ENCODE measurements around the gene FAM81A. TPM values are rescaled to one million over a fixed set of nuclear protein-coding genes. Genes with fewer than 3 reads are reported as not detected.

Gene FAM81A
- total and polyA plus RNA-seq, 9 of the 15 experiments (the other 6 are each of a cell fraction or from before 2014, with no cell fraction given), result not detected

- ATAC-seq, result peak; percentile 94
- Histone ChIP-seq H4K20me1 (replicated peaks; ENCODE audit: control insufficient read depth, insufficient read depth, low read length) (0 out of 2 replicates have a peak, but pooled peaks cover 4% of the 10 kb centered on the region), H3K4me3 (no peak overlapping the region), H3K9ac (ENCODE audit: insufficient read depth in 1 of 2, low read depth in 2 of 2, low read length in 2 of 2) (no peak overlapping the region), H2AFZ (ENCODE audit: low read depth, low read length) (peak overlapping the region; percentile 25; the same call in 1 of the 2 replicates), H3K79me2 (ENCODE audit: control insufficient read depth, insufficient read depth, low read length) (no peaks in the 10 kb centered on the region), H3K4me2 (ENCODE audit: insufficient read depth, low read length) (no peak overlapping the region), H3K4me1 (replicated peaks in 1 of 2; ENCODE audit: control insufficient read depth in 2 of 2, insufficient read depth in 2 of 2, low read length in 2 of 2) (no peaks in the 10 kb centered on the region), H3K27me3 (ENCODE audit: control insufficient read depth in 2 of 2, insufficient read depth in 2 of 2, low read length in 2 of 2) (peaks cover 9 to 18% of the 10 kb centered on the region in 2 experiments; a peak in 4 of 5 replicates), H3K9me3 (replicated peaks; ENCODE audit: control insufficient read depth, insufficient read depth, low read depth, low read length) (no peaks in the 10 kb centered on the region), H3K27ac (ENCODE audit: extremely low read depth, low read depth, low read length) (no peak overlapping the region), H3K36me3 (ENCODE audit: control insufficient read depth, insufficient read depth, low read length) (no peaks in the 10 kb centered on the region), H3K9me1 (ENCODE audit: control insufficient read depth, insufficient read depth, low read length) (no peaks in the 10 kb centered on the region)
- no TSS peak for BruUV-seq (replicated peaks)
- in situ Hi-C loops (cut with MboI), result no loop called here
- peak; percentile 63 to 80 (median 71) for DNase-seq (ENCODE audit: extremely low read depth in 1 of 4, low spot score in 3 of 4)
- peak; percentile 88 for FAIRE-seq
- intact Hi-C loops (cut with micrococcal nuclease), result loop anchor here (2.0 kb wide), 1 partner anchor 548 kb away; no protein-coding TSS in a partner anchor
- CTCF ChIA-PET (ENCODE audit: low intra/inter-chr PET ratio), result interaction anchor here (1.7 kb wide), 2 partner anchors 367 to 1301 kb away, joined by 6 to 16 read pairs; no protein-coding TSS in a partner anchor
- whole genome bisulfite sequencing (ENCODE audit: insufficient coverage, low coverage, missing lambda C conversion rate), result 0% methylated on average over 8 of the region's 8 CpGs
- POLR2A ChIA-PET, result interaction anchor here (0.7 to 1.1 kb wide), 3 partner anchors 13 to 139 kb away, joined by 3 read pairs; no protein-coding TSS in a partner anchor
- TF ChIP-seq, protein P1, sequence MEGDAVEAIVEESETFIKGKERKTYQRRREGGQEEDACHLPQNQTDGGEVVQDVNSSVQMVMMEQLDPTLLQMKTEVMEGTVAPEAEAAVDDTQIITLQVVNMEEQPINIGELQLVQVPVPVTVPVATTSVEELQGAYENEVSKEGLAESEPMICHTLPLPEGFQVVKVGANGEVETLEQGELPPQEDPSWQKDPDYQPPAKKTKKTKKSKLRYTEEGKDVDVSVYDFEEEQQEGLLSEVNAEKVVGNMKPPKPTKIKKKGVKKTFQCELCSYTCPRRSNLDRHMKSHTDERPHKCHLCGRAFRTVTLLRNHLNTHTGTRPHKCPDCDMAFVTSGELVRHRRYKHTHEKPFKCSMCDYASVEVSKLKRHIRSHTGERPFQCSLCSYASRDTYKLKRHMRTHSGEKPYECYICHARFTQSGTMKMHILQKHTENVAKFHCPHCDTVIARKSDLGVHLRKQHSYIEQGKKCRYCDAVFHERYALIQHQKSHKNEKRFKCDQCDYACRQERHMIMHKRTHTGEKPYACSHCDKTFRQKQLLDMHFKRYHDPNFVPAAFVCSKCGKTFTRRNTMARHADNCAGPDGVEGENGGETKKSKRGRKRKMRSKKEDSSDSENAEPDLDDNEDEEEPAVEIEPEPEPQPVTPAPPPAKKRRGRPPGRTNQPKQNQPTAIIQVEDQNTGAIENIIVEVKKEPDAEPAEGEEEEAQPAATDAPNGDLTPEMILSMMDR (IDR thresholded peaks at IDR 0.05 in 2 of 3, conservative IDR thresholded peaks at IDR 0.05 in 1 of 3; ENCODE audit: insufficient read depth in 2 of 3, low read depth in 1 of 3, low read length in 3 of 3), result peak; percentile 77 to 88 (median 86)
- peak; percentile 96 for TF ChIP-seq MAFF (IDR thresholded peaks at IDR 0.05; ENCODE audit: low read length)
- no peak for TF ChIP-seq HDGF (IDR thresholded peaks at IDR 0.05)
- peak; percentile 59; the same call in 1 of the 2 replicates for TF ChIP-seq RB1 (IDR thresholded peaks at IDR 0.05; ENCODE audit: low read depth)
- TF ChIP-seq IRF2 (CRISPR knock-in tag; IDR thresholded peaks at IDR 0.05), result no peak
- peak; percentile 96 for TF ChIP-seq MAFK (IDR thresholded peaks at IDR 0.05; ENCODE audit: low read length)
- no peak for TF ChIP-seq ZNF717 (CRISPR knock-in tag; IDR thresholded peaks at IDR 0.05)
- TF ChIP-seq RNF2 (IDR thresholded peaks at IDR 0.05), result no peak
- peak; percentile 72 for TF ChIP-seq SMC3 (conservative IDR thresholded peaks at IDR 0.05; ENCODE audit: insufficient read depth, low read depth, low read length)
- TF ChIP-seq BHLHE40 (IDR thresholded peaks at IDR 0.05; ENCODE audit: low read length), result no peak
- no peak for TF ChIP-seq ZNF318 (IDR thresholded peaks at IDR 0.05; ENCODE audit: borderline replicate concordance in 1 of 2, low read depth in 1 of 2)
- no peak for TF ChIP-seq ESRRA (IDR thresholded peaks at IDR 0.05; ENCODE audit: borderline replicate concordance, low read depth)
Measured at GRCh38 chr15:59528961-59529402, 91.0 kb downstream of the FAM81A start.

All from K562 (cell line).